ENCODE measurements around the gene TJAP1.
"Not testable (repeated sequence)": the region's sequence is repeated elsewhere in the genome, so short reads cannot be mapped to it uniquely, and the experiment has no call there.

Gene TJAP1

GRCh38 chr6:43481591-43482236 is 4.3 kb downstream of the TJAP1 start:
- DNase-seq, result no peak

GRCh38 chr6:43488667-43489276 is 11.4 kb downstream of the TJAP1 start:
- no peak for DNase-seq

- DNase-seq, result no peak
Measured at GRCh38 chr6:43489277-43490072, 12.1 kb downstream of the TJAP1 start.

GRCh38 chr6:43490523-43490939 is 13.2 kb downstream of the TJAP1 start:
- no peak for DNase-seq

GRCh38 chr6:43491750-43492661 is 14.6 kb downstream of the TJAP1 start:
- DNase-seq, result no peak

- DNase-seq, result no peak
Measured at GRCh38 chr6:43492673-43493072, 15.3 kb downstream of the TJAP1 start.

- no peak for DNase-seq
Measured at GRCh38 chr6:43493230-43493629, 15.9 kb downstream of the TJAP1 start.

GRCh38 chr6:43493833-43494232 is 16.5 kb downstream of the TJAP1 start:
- no peak for DNase-seq

GRCh38 chr6:43494321-43494720 is 17.0 kb downstream of the TJAP1 start:
- DNase-seq, result no peak

- no peak for DNase-seq
Measured at GRCh38 chr6:43494766-43495165, 17.4 kb downstream of the TJAP1 start.

GRCh38 chr6:43495409-43495941 is 18.1 kb downstream of the TJAP1 start:
- DNase-seq, result peak in 1 of 3 experiments; percentile 3

- peak in 1 of 3 experiments; percentile 4 for DNase-seq
Measured at GRCh38 chr6:43496370-43497128, 19.2 kb downstream of the TJAP1 start.

- DNase-seq, result no peak
Measured at GRCh38 chr6:43497129-43497396, 19.7 kb downstream of the TJAP1 start.

GRCh38 chr6:43497689-43498088 is 20.3 kb downstream of the TJAP1 start:
- DNase-seq, result no peak

GRCh38 chr6:43498291-43498690 is 20.9 kb downstream of the TJAP1 start:
- not testable (repeated sequence) for DNase-seq

GRCh38 chr6:43499028-43499815 is 21.9 kb downstream of the TJAP1 start:
- no peak for DNase-seq

GRCh38 chr6:43500921-43501320 is 23.6 kb downstream of the TJAP1 start:
- no peak for DNase-seq

GRCh38 chr6:43502666-43503065 is 25.3 kb downstream of the TJAP1 start:
- no peak for DNase-seq

GRCh38 chr6:43503443-43503842 is 26.1 kb downstream of the TJAP1 start:
- DNase-seq, result no peak

GRCh38 chr6:43504756-43505593 is 27.6 kb downstream of the TJAP1 start:
- DNase-seq, result no peak

Data from NCI-H1417 (cell line).